Stimulated activated CD8-positive, alpha-beta memory T cell treated with anti-CD3 and anti-CD28 coated beads, Interleukin-7, amount 100 ng/mL, for 1 hour (primary cell): ENCODE results near the gene CACNA2D4.
"Not testable (repeated sequence)": the region's sequence is repeated elsewhere in the genome, so short reads cannot be mapped to it uniquely, and the experiment has no call there.

Experiments
- DNase-seq, 2 donors: peaks; one replicate each; pipeline ENCODE4 v3.0.0-alpha.2; 2020; ENCODE audit warnings: low read depth in 2 of 2

Gene CACNA2D4

DNA sequence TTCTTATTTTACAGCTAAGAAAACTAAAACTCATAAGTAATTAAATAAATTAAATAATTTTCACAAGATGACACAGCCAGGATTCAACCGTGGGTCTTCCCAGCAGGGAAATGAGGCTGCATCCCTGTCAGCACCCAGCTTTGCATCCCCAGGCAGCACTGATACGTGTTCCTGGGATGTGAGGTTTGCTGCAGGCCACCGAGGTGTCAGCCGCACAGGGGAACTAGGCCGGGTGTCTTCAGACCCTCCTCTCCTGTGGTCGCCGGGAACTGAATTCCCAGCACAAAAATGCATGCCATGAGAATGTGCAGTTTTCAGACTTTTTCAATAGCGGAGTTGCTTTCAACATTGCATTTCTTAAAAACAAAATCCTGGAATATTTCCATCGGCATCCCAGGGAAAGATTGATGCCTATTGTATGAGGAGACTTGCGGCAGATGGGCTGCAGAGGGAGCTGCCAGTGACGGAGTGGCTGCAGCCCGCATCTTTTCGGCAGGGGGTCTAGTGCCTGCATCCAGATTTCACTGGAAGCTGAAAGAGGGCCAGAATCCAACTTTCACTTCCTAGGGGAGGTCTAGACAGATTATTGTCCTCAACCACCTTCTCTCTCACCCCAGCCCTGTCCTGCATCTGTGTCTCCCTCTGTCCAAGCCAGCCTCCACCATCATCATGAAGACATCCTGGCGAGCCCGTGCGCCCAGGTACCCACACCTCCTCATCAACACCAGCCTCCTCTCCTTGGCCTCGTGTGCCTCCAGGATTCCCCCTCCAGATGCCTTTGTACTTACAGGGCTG is 85.5 kb downstream of the CACNA2D4 start:
- DNase-seq = no peak

DNA sequence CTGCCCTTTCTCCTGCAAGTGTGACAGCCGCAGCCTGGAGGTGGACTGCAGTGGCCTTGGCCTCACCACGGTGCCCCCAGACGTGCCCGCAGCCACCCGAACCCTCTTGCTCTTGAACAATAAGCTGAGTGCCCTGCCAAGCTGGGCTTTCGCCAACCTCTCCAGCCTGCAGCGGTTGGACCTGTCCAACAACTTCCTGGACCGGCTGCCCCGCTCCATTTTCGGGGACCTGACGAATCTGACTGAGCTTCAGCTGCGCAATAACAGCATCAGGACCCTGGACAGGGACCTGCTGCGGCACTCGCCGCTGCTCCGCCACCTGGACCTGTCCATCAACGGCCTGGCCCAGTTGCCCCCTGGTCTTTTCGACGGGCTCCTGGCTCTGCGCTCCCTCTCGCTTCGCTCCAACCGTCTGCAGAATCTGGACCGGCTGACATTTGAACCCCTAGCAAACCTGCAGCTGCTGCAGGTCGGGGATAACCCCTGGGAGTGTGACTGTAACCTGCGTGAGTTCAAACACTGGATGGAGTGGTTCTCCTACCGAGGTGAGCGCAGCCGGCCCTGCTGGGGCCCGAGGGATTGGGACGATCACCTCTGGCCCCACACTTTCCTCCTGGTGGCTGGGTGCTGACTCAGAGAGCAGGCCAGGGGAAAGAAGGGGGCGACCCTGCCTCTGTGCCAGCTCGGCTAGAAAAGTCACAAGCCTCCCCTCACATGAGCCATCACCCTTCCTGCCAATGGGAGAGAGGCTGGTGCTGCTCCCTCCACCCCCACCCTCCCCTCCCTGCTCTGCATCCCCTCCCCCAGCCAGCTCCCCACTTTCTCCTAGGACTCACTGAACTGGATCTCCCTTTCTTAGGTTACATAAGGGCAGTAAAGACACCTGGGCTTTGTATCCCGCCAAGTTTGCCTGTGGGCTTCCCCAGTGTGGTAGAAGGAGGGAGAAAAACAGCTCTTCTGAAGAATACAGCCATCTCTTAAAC is 87.2 kb downstream of the CACNA2D4 start:
- DNase-seq = no peak

DNA sequence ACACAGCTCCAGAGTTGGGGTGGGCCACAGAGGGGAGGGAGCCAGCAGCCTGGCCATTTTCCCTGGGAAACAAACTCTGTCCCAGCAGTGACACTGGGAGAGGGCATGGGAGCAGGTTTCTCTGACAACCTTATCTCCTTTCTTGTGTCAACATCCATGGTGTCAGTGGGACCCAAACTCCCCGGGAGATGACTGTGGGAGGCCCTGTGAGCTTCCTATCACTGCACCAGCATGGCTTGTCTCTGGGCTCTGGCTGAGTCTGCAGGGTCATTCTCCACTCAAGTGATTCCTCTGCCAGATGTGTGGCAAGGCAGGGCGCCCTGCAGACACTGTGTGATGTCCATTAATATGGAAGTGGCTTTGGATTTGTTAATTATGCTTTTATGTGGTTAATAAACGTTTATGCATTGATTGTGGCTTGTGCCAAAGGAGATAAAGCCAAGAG is 88.0 kb downstream of the CACNA2D4 start:
- DNase-seq = no peak

DNA sequence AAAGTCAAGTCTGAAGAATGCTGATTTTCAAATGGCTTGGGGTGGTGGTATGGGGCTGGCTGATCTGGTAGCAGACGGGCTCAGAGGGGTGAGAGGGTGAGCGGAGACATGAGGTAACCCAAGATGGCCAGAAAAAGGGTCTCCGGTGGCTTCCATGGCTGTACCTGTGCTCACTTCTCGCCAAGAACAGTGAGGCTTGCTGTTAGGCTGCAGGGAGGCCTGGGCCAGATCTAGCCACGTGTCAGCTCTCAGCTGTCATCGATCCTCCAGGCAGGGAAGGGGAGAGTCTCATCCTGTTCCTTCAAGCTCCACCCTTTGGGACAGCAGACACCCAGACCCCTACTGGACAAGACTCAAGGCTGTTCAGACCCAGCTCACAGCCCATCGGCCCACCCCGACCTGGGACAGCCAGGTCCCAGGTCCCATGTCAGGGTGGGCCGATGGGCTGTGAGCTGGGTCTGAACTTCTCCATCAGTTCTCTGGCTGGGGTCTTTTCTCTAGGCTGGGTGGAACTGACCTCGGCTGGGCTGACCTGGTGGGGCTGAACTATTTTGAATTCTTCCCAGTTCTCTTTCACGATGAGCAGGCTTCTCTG is 89.0 kb downstream of the CACNA2D4 start:
- no peak for DNase-seq

DNA sequence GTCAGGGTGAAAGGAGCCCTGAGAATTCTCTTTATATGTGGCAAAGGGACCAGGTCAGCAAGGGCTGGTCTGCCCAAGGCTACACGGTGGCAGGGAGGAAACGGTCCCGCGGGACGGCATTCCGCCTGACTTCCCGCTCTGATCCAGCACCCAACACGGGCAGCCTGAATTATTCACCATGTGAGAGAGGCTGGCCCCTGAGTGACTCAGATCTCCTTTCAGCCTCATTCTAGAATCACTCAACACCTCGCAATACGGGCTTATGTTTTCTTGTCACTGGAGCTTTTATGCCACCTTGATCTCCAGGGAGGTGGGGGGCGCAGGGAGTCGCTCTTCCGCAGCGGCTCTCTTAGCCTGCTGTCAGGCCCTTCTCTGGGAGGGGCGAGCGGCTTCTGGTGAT is 89.6 kb downstream of the CACNA2D4 start:
- DNase-seq = no peak

DNA sequence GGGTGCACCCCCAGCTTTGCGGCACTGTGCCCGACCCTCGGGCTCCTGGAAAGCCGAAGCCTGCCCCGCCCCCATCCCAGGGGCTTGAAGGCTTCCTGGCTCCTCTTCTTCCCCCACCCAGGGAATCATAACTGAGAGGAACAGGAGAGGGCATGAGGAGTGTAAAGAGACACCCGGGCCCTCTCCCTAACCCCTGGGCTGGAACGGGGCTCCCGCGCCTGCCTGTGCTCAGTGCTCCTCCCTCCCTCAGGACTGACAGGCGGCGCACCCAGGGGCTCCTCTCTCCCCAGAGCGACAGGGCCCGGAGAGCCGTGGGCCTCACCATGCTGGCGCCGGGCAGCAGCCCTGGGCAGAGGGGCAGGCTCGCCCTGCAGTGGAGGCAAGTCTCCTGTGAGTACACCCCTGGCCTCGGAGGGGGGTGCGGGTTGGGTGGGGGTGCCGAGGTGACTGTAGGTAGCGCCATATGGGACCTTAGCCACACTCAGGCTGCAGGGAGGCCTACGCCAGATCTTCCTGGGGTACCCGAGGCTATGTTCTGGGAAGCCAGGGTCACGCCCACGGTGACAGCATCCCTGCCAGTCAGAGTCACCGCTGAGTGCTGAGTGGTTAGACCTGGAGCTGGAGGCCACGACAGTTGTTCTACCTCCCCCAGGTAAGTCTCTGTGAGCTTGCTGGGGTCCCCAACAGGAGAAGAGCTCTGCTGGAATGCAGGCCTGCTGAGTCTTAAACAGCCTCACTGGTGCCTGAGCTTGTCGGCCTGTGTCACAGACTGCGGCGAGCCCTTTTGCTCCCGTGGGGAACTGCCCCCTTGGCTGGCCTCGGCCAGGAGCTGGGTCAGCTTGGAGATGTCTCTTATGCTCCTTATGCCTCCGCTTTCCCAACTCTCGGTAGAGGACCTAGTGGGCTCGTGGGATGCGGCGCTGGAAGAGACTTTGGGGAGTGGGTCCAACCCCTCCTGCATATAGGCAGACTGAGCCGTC is 90.3 kb downstream of the CACNA2D4 start:
- no peak for DNase-seq

DNA sequence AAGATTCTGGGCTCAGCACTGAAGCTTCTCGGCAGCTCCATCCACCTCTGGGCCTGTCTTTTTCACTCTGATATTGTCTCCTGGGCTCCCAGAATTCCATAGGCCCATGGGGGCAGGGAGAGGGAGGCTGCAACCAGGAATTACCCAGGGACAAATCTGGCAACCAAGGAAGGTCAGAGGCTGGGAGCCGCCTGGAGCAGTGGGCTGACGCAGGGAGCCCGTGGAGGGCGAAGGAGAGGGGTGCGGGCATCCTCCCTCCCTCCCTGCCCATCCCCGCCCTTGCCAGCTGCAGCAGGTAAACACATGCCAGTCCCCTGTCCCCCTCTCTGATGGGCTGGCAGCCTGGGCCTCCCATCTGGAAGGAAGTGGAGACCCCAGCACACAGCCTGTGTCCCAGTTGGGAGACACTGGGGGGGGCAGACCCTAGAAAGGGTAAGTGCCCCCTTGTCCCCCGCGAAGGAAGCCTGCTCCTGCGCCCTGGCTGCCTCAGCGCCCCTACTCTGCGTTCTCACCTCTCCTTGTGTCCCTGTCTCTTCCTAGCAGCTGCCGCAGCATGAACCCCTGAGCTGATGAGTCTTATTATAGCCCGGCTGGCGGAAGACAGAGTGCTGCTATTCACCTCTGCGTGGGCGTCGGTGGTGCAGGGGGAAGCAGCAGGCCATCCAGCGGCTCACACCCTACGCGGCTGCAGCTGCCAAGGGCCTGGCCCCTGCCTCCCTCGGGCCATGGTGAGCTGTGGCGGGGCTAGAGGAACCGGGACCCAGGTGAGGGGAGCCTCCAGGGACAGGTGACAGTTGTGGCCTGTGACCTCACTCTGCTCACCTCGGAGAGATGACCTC is 91.4 kb downstream of the CACNA2D4 start:
- no peak for DNase-seq

DNA sequence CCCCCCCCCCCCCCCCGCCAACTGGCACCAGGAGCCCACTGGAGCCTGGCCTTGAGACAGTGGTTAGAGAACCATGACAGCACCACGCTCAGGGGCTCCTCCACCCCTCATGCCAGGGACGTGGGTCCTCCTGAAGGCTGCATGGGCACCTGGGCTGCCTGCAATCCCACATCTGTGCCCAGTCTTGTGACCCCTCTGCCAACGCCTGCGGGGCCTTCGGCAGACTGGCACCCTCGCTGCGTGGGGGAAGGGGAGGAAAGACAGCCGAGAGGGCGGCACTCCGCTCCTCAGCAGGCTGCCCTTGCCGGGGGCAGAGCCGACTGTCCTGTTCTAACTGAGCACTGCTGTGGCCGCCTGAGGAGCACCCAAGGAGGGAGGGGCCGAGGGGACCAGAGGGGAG is 92.1 kb downstream of the CACNA2D4 start:
- DNase-seq = no peak

DNA sequence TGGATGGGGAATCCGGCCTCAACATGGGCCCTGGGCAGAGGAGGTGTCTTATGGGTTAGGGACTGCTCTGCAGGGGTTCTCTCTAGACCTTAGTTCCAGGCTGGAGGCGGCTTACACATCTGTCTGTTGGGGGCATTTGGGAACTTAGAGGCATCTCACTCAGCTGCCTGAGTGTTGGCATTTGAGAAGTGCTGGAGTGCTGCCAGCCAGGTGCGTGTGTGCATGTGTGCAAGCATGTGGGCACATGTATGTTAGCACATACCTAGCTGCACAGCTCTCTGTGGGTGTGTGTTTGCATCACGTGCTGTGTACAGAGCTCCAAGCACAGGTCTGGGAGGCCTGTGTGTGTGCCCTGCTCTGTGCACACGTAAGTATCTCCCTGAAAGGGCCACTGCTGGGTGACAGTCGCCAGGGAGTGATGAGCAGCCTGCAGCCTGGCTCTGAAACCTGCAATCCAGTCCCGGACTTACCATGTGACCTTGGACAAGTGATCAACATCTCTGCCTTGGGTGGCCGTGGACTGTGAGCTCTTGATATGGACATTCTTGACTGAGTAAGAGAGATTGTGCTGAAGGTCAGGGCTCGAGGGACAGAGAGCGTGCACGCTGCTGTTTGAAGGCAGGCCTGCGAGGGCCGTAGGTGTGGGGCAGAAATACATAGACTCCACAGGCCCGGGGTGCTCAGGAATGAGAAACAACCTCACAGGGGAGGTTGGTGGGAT is 92.9 kb downstream of the CACNA2D4 start:
- DNase-seq = no peak

DNA sequence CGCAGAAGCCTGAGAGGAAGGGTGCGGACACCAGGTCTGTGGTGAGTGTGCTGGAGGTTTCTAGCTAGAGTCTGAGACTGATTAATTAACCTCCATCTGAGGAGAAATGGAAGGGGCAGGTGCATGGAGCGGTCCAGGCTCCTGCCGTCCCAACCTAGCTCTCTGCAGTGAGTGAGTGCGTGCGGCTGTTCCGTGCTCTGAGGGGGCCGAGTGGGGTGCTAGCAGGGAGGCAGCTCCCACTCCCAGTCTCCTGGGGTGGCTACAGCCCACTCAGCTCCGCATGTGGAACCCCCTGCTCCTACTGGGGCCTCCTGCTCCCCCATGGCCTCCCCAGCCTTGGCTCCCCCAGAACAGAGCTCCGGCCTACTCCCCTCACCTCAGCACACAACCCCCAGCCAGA is 95.2 kb downstream of the CACNA2D4 start:
- no peak for DNase-seq

DNA sequence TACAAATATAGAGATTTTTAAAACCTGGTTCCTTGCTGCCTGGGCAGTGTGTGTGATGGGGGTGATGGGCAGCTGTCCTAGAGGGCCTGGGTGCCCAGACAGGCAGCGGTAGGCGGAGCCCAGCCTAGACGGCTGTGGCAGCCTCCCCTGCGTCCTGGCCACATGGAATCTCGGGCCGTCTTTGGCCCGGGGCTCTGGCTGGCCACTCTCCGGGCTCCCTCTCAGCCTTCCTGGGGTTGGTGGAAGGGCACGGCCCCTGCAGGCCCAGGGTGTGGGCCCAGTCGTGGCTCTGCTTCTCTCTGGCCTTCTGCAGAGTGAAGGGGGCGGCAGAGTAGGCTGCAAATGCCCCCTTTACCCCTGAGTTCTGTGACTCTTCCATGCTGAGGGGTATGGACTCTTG is 95.8 kb downstream of the CACNA2D4 start:
- DNase-seq = no peak

DNA sequence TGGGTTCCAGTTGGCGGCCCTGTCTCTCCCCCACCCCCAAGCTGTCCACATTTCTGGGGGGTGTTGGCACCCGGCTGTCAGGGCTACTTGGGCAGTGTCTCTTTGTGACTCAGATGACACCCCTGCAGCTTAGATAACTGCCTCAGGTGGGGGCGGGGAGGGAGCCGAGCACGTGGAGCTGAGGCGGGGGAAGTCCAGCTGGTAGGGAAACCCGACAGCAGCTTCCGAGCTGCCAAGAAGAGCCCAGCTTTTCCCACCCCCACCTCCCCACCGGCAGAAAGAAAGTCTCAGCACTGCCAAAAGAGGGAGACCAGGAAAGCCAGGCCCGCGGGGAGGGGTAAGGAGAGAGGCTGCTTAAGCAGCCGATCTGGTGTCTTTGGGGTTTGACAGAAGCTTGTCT is 96.6 kb downstream of the CACNA2D4 start:
- no peak for DNase-seq

DNA sequence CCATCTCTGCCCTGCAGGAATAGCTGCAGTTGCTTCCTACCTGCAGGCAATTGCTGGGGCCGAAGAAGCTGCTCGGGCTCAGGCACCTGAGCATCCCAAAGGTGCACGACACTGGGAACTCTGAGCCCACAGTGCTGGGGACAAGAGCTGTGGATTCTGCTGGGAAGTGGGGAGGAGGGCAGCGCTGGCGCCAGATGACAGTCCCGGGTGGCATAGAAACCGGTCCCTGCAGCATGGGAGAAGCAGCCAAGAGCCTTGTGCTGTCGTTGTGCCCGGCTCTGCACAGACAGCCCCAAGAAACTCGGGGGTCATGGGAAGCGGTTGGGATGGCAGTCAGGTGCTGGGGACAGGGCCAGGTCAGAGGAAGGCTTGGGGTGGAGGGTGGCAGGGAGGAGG is 97.6 kb downstream of the CACNA2D4 start:
- no peak for DNase-seq

DNA sequence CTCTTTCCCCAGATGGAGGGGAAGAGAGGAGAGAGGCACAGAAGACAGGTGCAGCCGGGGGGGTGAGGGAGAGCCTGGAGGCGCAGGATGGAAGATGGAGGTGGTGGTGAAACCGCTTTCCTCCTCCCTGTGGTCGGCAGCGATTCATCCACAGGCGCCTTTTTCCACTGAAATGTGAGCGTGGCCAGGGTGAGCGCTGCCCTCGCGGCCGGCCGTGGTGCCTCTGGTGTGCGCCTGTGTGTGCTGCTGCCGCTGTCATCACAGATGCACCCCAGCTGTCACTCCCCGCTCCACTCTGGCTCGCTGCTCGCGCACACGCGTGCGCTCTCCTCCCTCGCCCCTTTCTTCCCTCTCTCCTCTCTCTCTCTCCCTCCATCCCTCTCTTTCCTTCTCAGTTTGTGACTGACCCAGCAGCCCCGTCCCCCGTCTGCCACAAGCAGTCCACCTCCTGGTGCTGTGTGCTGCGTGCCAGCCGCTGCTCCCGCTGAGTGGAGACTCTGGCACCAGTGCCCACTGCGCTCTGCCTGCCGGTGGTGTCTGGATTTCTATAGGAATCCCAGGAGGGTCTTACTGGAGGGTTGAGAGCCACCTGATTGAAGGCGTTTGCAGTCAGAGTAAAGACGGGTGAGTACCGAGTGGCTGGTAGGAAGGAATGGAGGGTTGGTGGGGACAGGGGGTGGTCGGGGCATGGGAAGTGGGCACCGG is 98.1 kb downstream of the CACNA2D4 start, which contains the start of gene LRTM2:
Gene LRTM2 (plus strand): TSS at position 375 of the 705 bp plus-strand sequence. CDS start 7,584 bp downstream, outside the sequence.
- no peak for DNase-seq

DNA sequence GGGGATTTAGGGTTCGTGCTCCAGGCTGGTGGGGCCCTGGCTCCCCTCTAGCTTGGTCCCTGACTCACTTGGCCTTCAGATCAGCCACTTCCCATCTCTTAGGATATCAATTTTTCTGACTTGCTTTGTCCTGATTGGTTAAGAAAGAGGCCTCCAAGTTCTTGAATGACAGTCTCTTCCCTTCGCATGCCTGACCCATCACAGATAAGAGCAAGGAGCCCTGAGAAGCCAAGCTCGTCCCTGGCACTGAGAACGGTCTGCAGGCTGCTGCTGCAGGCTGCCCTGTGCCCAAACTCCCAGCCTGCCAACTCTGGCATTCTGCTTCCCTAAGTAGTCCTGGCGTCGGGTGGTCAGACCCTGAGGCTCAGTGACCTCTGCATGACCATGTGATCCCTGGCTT is 98.9 kb downstream of the CACNA2D4 start:
- DNase-seq = no peak

DNA sequence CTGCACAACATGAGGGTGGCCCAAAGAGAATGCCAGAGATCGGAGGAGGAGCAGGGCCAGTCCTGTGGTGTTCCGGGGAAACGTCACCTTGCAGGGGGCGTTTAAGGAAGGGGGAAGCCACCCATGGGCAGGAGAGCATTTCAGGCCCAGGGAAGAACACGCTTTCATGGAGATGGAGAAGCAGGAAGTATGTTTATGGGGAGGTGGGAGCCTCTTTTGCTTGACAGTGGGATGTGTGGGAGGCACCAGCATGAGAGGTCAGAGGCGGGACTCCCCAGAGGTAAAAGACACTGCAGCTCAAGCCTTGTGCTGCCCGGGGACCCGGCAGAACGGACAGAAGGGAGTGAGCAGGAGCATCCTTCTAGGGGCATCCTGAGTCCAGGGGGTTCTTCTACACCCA is 99.4 kb downstream of the CACNA2D4 start:
- no peak for DNase-seq

DNA sequence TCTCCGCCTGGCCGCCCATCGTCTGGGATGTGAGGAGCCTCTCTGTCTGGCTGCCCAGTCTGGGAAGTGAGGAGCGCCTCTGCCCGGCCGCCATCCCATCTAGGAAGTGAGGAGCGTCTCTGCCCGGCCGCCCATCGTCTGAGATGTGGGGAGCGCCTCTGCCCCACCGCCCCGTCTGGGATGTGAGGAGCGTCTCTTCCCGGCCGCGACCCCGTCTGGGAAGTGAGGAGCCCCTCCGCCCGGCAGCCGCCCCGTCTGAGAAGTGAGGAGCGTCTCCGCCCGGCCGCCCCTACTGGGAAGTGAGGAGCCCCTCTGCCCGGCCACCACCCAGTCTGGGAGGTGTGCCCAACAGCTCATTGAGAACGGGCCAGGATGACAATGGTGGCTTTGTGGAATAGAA is 100.5 kb downstream of the CACNA2D4 start:
- DNase-seq = not testable (repeated sequence)

DNA sequence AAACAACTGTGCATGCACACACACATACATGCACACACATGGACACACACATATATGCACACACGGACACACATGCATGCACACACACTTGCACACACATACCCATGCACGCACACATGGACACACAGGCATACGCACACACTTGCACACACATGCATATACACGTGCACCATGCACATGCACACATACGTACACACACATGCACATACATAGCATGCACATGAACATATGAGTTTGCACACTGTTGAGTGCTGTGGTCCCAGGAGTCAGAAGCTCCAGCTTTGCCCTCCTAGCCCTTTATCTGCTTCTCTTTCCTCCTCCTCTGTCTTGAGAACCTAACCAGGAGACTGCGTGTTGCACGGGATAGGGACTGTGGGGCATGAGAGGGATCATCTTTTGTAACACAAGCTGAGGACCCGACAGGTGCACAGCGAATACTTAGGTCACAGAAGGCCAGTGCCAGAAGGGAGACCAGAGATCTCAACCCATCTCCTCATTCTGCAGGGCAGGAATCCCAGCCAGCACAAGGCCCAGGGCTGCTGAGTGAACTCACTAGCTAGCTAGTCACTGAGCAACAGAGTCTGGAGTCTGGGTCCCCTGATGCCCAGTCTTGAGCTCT is 101.6 kb downstream of the CACNA2D4 start:
- DNase-seq = no peak
